Posterior cingulate gyrus (tissue), 11 donors: Measurements from ENCODE around the gene RHOG.
A peak's percentile ranks its signal among the peaks of the same experiment; 100 is the strongest.
"Not testable (repeated sequence)": the region's sequence is repeated elsewhere in the genome, so short reads cannot be mapped to it uniquely, and the experiment has no call there.

Source experiments
- DNase-seq, 10 donors: peaks; one replicate each; pipeline versions ENCODE4 v3.0.0 to v3.0.0-alpha.2; 2020 to 2021; ENCODE audit warnings: mixed read lengths in 3 of 10
- intact Hi-C: fragments of 100-400 bp; cut with DNase I; formaldehyde crosslinking; loops from one replicate; pipeline ENCODE4 v1.15.1; 2023

RHOG gene

GRCh38 chr11:3840870-3841425 is at the start of gene RHOG:
RHOG (minus strand) TSS chr11:3840959; CDS start chr11:3828138, 12,821 bp downstream.
- DNase-seq, result peak in 9 of 10 donors; percentile 53 to 95 (median 68)

GRCh38 chr11:3890014-3890413 is 49.3 kb upstream of the RHOG start:
- intact Hi-C loops, result no loop called here
- DNase-seq, result no peak

More at GRCh38 chr11:3840870-3841425, at the start of gene RHOG:
- intact Hi-C loops, result loop anchor here (1.0 to 2.0 kb wide), 2 partner anchors 14 to 44 kb away; partner anchors contain the start of genes NUP98 and STIM1

- no peak for DNase-seq
- intact Hi-C loops, result no loop called here
These were observed 48.1 kb upstream of the RHOG start for GRCh38 chr11:3888876-3889275.

- intact Hi-C loops, result no loop called here
- no peak for DNase-seq
These were observed 46.2 kb upstream of the RHOG start for GRCh38 chr11:3886985-3887384.

- intact Hi-C loops, result no loop called here
These were observed 45.1 kb upstream of the RHOG start for GRCh38 chr11:3885855-3886254.

GRCh38 chr11:3882655-3883054 is 41.9 kb upstream of the RHOG start:
- intact Hi-C loops, result no loop called here
- no peak for DNase-seq

More at GRCh38 chr11:3885855-3886254, 45.1 kb upstream of the RHOG start:
- no peak for DNase-seq

GRCh38 chr11:3880724-3881123 is 40.0 kb upstream of the RHOG start:
- intact Hi-C loops, result no loop called here
- no peak for DNase-seq

- intact Hi-C loops, result no loop called here
- no peak for DNase-seq
These were observed 39.3 kb upstream of the RHOG start for GRCh38 chr11:3879967-3880542.

- intact Hi-C loops, result no loop called here
- no peak for DNase-seq
These were observed 38.6 kb upstream of the RHOG start for GRCh38 chr11:3879216-3879966.

GRCh38 chr11:3878258-3878584 is 37.5 kb upstream of the RHOG start:
- intact Hi-C loops, result no loop called here
- no peak for DNase-seq

- no peak for DNase-seq
- intact Hi-C loops, result no loop called here
These were observed 36.9 kb upstream of the RHOG start for GRCh38 chr11:3877364-3878257.

GRCh38 chr11:3876613-3877012 is 35.9 kb upstream of the RHOG start:
- intact Hi-C loops, result no loop called here
- no peak for DNase-seq

- no peak for DNase-seq
- intact Hi-C loops, result no loop called here
These were observed 33.1 kb upstream of the RHOG start for GRCh38 chr11:3873712-3874349.

GRCh38 chr11:3867209-3868091 is 26.7 kb upstream of the RHOG start:
- intact Hi-C loops, result no loop called here
- no peak for DNase-seq

- intact Hi-C loops, result no loop called here
- no peak for DNase-seq
These were observed 26.1 kb upstream of the RHOG start for GRCh38 chr11:3866836-3867208.

- no peak for DNase-seq
- intact Hi-C loops, result no loop called here
These were observed 25.4 kb upstream of the RHOG start for GRCh38 chr11:3866206-3866605.

- no peak for DNase-seq
- intact Hi-C loops, result no loop called here
These were observed 24.8 kb upstream of the RHOG start for GRCh38 chr11:3865388-3866193.

GRCh38 chr11:3861683-3862082 is 20.9 kb upstream of the RHOG start:
- no peak for DNase-seq
- intact Hi-C loops, result no loop called here

- DNase-seq, intact Hi-C loops: not testable (repeated sequence)
These were observed 20.2 kb upstream of the RHOG start for GRCh38 chr11:3860898-3861393.
